CD4-positive, alpha-beta T cell (primary cell): ENCODE data around the gene TGM4. TPM values are rescaled to one million over a fixed set of nuclear protein-coding genes. Genes with fewer than 3 reads are reported as not detected.

Experiments used
- ATAC-seq: fragments of 200-7000 bp; cut with Tn5 transposase; one replicate; pipeline ENCODE4 v1.10.0; 2022; ENCODE audit warnings: mild to moderate bottlenecking; ENCODE audit not compliant: poor library complexity
- CTCF ChIA-PET: fragments of 350-600 bp; sonication (Branson Sonifier 250); formaldehyde crosslinking; loops from one replicate; lab custom pipeline; 2021; ENCODE audit warnings: antibody characterized with exemption, inconsistent platforms; lab: Charles Lee
- POLR2A ChIA-PET: fragments of 350-600 bp; sonication (Branson Sonifier 250); formaldehyde crosslinking; loops from one replicate; lab custom pipeline; 2021; ENCODE audit warnings: antibody characterized with exemption, inconsistent platforms; lab: Charles Lee
- DNase-seq, 14 experiments: peaks; one replicate each; pipeline ENCODE4 v3.0.0-alpha.2; 2013 to 2020; ENCODE audit warnings: mixed read lengths in 2 of 14
- H3K27ac ChIP-seq, 2 donors: one replicate each; pipeline versions ENCODE4 v1.5.1 to v1.7.0; 2013; ENCODE audit warnings: low read length in 2 of 2, low read depth in 1 of 2, mild to moderate bottlenecking in 1 of 2
- H3K27me3 ChIP-seq, 2 experiments: 1 replicate in 1 of 2; 2 replicates in 1 of 2; pipeline versions ENCODE4 v1.6.1 to v1.7.0; 2013; ENCODE audit warnings: low read length in 2 of 2, control low read depth in 1 of 2, mild to moderate bottlenecking in 1 of 2, moderate library complexity in 1 of 2; ENCODE audit not compliant: insufficient read depth in 2 of 2, control insufficient read depth in 1 of 2
- H3K36me3 ChIP-seq: one replicate; pipeline ENCODE4 v1.6.1; 2013; ENCODE audit warnings: low read length, control low read depth; ENCODE audit not compliant: insufficient read depth
- H3K4me1 ChIP-seq: one replicate; pipeline ENCODE4 v1.6.1; 2013; ENCODE audit warnings: low read length, control low read depth; ENCODE audit not compliant: insufficient read depth
- H3K4me3 ChIP-seq: one replicate; pipeline ENCODE4 v1.5.1; 2013; ENCODE audit warnings: mild to moderate bottlenecking, low read length, moderate library complexity
- H3K9me3 ChIP-seq, 2 experiments: 1 replicate in 1 of 2; 2 replicates in 1 of 2; pipeline versions ENCODE4 v1.6.1 to v1.7.0; 2013; ENCODE audit warnings: low read length in 2 of 2, mild to moderate bottlenecking in 2 of 2, control low read depth in 1 of 2, moderate library complexity in 1 of 2; ENCODE audit not compliant: control insufficient read depth in 1 of 2, insufficient read depth in 1 of 2
- H3K27ac Mint-ChIP-seq: one replicate; pipeline ENCODE4 v1.8.0; 2020; ENCODE audit warnings: mixed read lengths
- H3K27me3 Mint-ChIP-seq: one replicate; pipeline ENCODE4 v1.8.0; 2021; ENCODE audit warnings: mixed read lengths
- H3K36me3 Mint-ChIP-seq: one replicate; pipeline ENCODE4 v1.8.0; 2021; ENCODE audit warnings: low read depth, mixed read lengths
- H3K4me1 Mint-ChIP-seq: one replicate; pipeline ENCODE4 v1.8.0; 2021; ENCODE audit warnings: low read depth, mixed read lengths
- H3K4me3 Mint-ChIP-seq: one replicate; pipeline ENCODE4 v1.8.0; 2020; ENCODE audit warnings: mild to moderate bottlenecking, mixed read lengths
- H3K9me3 Mint-ChIP-seq: one replicate; pipeline ENCODE4 v1.8.0; 2020; ENCODE audit warnings: mixed read lengths
- CTCF ChIP-seq: fragments of 200-600 bp; IDR thresholded peaks from one replicate; pipeline ENCODE4 v1.8.0; 2022; ENCODE audit warnings: antibody characterized with exemption, mild to moderate bottlenecking
- intact Hi-C, 2 experiments: fragments of 100-400 bp; cut with DNase I in 1 of 2; cut with micrococcal nuclease in 1 of 2; formaldehyde crosslinking; loops; one replicate each; pipeline versions ENCODE4 v1.15.1 to v1.9.0; 2023 to 2025; cut with DNase I, micrococcal nuclease
- total RNA-seq, 174 experiments: library from RNA in 2 of 174; stranded (reverse) in 2 of 174; gene quantifications; one replicate each; pipeline ENCODE4 v1.2.3 and lab custom pipeline; 2021 to 2026

TGM4 gene
- total RNA-seq, 2 experiments from 2014 or later = not detected

- Histone ChIP-seq H3K4me3 (no peak overlapping the region), H3K36me3 (no peaks in the 10 kb centered on the region), H3K27ac (peak overlapping the region in 1 of 2 donors; percentile 4), H3K4me1 (peaks cover 50% of the 10 kb centered on the region), H3K9me3 (no peaks in the 10 kb centered on the region), H3K27me3 (no peaks in the 10 kb centered on the region)
- Mint-ChIP-seq H3K4me3 (peak overlapping the region; percentile 72), H3K27me3 (no peaks in the 10 kb centered on the region), H3K4me1 (peaks cover 52% of the 10 kb centered on the region), H3K9me3 (peaks cover 3% of the 10 kb centered on the region), H3K36me3 (peaks cover 4% of the 10 kb centered on the region), H3K27ac (peak overlapping the region; percentile 89)
- intact Hi-C loops = no loop called here
- DNase-seq = peak in 5 of 14 experiments; percentile 7 to 56 (median 37)
- no peak for TF ChIP-seq CTCF
- ChIA-PET CTCF (no interaction called here), POLR2A (interaction anchor here (0.8 kb wide), 1 partner anchor 542 kb away, joined by 3 read pairs; no protein-coding TSS in a partner anchor)
- ATAC-seq = peak; percentile 13
These were observed 9.0 kb upstream of the TGM4 start for GRCh38 chr3:44865272-44866035.

- CTCF ChIA-PET = no interaction called here
These were observed 6.8 kb upstream of the TGM4 start for GRCh38 chr3:44867421-44868111.

More at GRCh38 chr3:44867421-44868111, 6.8 kb upstream of the TGM4 start:
- Mint-ChIP-seq H3K27ac (peak overlapping the region; percentile 5), H3K27me3 (no peaks in the 10 kb centered on the region), H3K4me3 (no peak overlapping the region), H3K36me3 (peaks cover 4% of the 10 kb centered on the region), H3K9me3 (peaks cover 3% of the 10 kb centered on the region), H3K4me1 (peaks cover 43% of the 10 kb centered on the region)
- Histone ChIP-seq H3K9me3 (no peaks in the 10 kb centered on the region), H3K4me1 (peaks cover 38% of the 10 kb centered on the region), H3K4me3 (no peak overlapping the region), H3K27ac (no peak overlapping the region), H3K27me3 (no peaks in the 10 kb centered on the region), H3K36me3 (no peaks in the 10 kb centered on the region)
- intact Hi-C loops = no loop called here
- no peak for ATAC-seq
- DNase-seq = no peak
- TF ChIP-seq CTCF = no peak
- POLR2A ChIA-PET = interaction anchor here (0.6 to 1.5 kb wide), 2 partner anchors 357 to 529 kb away, joined by 3 read pairs; no protein-coding TSS in a partner anchor
